GM21526 (cell line): Measurements from ENCODE around the gene PTGFR.

Experiments
- ATAC-seq: cut with Tn5 transposase; IDR thresholded peaks from one replicate; pipeline ENCODE4 v1.9.1; 2021; ENCODE audit warnings: moderate library complexity; ENCODE audit not compliant: unreplicated experiment, low FRiP score

Gene PTGFR

GRCh38 chr1:78577257-78578100 lies 86.7 kb downstream of the PTGFR start:
- no peak for ATAC-seq

GRCh38 chr1:78586572-78586971 lies 95.8 kb downstream of the PTGFR start:
- no peak for ATAC-seq

GRCh38 chr1:78587211-78587610 lies 96.4 kb downstream of the PTGFR start:
- no peak for ATAC-seq
